ENCODE measurements around the gene DDX23.

DNA sequence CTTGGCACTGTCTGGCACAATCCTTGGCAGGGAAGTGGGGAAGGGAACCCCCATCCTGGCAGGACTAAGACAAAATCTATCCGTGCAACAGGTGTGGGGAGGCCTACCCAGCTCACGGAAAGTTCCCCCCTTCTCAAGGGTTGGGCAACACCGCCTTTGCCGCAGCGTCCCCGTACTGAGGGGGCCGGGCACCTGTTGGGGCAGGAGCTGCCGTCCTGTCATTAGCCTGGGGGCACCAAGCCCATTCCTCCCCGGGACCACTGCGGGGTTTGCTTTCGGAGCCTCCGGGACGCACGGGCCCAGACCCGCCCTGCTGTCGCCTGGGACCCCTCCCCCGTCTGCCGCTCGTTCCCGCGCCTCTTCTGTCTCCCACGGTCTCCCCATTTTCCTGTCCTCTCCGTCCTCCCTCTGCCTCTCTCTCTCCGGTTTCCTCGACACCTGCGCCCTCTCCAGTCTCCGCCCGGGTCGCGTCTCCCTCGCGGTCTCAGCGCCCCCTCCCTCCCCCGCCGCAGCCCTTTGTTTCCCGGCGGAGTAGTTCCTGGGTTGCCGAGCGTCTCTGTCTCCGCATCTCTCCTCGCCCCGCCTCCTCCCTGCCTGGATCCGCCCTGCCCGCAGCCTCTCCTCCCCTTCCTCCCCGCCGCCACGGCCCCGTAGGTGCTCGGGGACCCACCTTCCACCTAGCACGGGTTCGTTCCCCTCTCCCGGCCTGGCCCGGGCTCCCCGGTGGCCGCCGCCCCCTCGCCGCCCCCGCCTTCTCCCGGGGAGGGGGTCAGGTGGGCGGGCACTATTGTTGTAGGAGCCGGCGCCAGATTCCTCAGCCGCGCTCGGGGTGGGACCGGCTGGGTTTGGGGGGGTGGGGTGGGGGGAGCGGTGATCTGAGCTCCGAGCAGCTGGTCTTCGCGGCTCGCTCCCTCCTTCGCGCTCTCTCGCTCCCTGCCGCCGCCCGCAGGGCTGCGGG is 33.8 kb downstream of the DDX23 start, which contains the start of gene CACNB3:
- TF ChIP-seq, protein P1, sequence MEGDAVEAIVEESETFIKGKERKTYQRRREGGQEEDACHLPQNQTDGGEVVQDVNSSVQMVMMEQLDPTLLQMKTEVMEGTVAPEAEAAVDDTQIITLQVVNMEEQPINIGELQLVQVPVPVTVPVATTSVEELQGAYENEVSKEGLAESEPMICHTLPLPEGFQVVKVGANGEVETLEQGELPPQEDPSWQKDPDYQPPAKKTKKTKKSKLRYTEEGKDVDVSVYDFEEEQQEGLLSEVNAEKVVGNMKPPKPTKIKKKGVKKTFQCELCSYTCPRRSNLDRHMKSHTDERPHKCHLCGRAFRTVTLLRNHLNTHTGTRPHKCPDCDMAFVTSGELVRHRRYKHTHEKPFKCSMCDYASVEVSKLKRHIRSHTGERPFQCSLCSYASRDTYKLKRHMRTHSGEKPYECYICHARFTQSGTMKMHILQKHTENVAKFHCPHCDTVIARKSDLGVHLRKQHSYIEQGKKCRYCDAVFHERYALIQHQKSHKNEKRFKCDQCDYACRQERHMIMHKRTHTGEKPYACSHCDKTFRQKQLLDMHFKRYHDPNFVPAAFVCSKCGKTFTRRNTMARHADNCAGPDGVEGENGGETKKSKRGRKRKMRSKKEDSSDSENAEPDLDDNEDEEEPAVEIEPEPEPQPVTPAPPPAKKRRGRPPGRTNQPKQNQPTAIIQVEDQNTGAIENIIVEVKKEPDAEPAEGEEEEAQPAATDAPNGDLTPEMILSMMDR (IDR thresholded peaks at IDR 0.05 in 8 of 11, conservative IDR thresholded peaks at IDR 0.05 in 3 of 11), result no peak
- no peak for TF ChIP-seq POLR2A (IDR thresholded peaks at IDR 0.05)

All from spleen (tissue), 7 donors.